GM19467 (cell line): Measurements from ENCODE around the gene CPLX1.

Experiments used
- ATAC-seq: cut with Tn5 transposase; IDR thresholded peaks from one replicate; pipeline ENCODE4 v1.9.1; 2021; ENCODE audit warnings: mild to moderate bottlenecking, moderate library complexity; ENCODE audit not compliant: unreplicated experiment

The CPLX1 gene

DNA sequence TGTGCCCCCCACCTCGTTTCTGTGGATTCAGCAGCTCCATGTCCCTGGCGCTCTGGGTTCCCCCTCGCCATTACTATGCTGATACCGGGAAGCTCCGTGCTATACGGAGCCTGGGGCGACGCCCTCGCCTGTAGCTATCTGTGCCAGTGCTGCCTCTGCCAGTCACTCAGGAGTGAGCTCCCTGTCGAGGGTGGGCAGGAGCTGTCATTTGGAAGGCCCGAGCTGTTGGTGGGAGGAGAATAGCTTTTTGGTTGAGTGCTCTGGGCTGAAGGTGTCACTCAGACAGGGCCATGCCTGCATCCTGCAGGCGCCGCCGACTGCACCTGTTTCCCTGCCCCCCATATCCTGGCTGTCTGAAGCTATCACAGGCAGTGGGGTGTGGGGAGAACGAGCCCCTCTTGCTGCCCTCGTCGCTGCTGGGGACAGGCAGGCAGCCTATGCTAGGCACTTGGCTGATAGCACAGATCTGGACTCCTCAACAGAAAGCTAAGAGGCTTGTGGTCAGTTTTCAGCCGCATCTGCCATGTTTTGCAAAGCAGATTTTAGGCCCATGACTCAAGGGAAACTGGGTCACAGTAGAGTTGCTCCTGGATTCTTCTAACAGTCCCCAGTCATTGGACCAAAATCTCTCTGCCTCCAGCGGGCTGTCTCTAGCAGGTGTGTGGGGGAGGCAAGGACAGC, 31.8 kb downstream of the CPLX1 start:
- no peak for ATAC-seq

GRCh38 chr4:793093-793861, 32.7 kb downstream of the CPLX1 start:
- no peak for ATAC-seq

- no peak for ATAC-seq
Observed at GRCh38 chr4:792626-793092, 33.3 kb downstream of the CPLX1 start.

GRCh38 chr4:791898-792625, 33.9 kb downstream of the CPLX1 start:
- no peak for ATAC-seq

- no peak for ATAC-seq
Observed at GRCh38 chr4:791252-791897, 34.6 kb downstream of the CPLX1 start.

DNA sequence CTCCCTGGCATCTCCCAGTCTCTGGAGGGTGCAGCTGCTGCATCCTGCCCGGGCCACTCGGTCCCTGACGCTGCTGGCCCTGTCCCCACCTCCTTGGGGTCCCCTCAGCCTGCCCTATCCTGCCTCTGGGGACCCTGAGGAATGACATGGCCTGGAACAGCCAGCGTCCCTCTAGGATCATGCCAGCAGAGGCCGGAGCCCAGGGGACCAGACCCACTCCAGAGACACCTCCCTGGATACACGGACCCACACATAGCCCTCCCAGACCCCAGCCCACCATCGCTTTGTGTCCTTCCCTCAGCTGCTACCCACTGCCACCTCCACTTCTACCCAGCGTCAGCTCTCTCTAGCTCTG, 35.5 kb downstream of the CPLX1 start:
- ATAC-seq, result no peak

DNA sequence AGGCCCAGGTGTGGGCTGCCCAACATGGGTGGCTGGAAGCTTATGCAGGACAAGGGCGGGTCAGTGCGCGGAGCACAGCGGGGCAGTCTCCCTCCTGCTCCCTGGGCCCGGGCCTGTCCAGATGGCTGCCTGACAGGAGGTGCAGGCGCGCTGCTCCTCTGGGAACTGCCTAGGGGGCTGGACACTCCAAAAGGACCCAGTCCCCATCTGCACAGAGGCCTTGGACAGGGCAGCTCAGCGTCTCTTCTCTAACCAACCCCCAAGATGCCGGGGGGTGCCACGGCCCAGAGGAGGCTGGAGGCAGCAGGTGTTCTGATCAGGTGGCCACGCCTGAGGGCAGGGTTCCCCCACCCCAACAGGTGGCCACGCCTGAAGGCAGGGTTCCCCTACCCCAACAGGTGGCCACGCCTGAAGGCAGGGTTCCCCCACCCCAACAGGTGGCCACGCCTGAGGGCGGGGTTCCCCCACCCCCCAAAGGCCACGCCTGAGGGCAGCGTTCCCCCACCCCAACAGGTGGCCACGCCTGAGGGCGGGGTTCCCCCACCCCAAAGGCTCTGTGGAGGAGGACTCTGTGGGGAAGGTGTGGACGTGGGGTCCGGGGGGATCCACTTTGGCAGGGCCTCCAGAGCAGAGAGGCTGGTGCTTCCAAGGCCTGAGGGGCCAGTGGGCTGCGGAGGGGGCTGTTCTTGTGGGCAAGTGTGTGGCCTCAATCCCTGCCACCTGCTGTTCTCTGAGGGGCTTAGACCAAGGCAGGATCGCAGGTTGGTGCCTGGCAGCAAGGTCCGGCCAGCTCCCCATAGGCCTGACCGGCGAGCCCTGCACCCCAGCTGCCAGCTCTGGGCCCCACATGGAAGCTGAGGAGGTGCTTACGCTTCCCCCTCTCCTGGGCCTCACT, 36.1 kb downstream of the CPLX1 start:
- no peak for ATAC-seq

GRCh38 chr4:788636-789297, 37.2 kb downstream of the CPLX1 start:
- ATAC-seq, result no peak

- no peak for ATAC-seq
Observed at GRCh38 chr4:788006-788635, 37.8 kb downstream of the CPLX1 start.

- ATAC-seq, result no peak
Observed at GRCh38 chr4:787561-787981, 38.4 kb downstream of the CPLX1 start.

GRCh38 chr4:786861-787300, 39.0 kb downstream of the CPLX1 start:
- no peak for ATAC-seq

- ATAC-seq, result no peak
Observed at GRCh38 chr4:786074-786741, 39.7 kb downstream of the CPLX1 start.

GRCh38 chr4:785332-786073, 40.4 kb downstream of the CPLX1 start:
- ATAC-seq, result no peak

DNA sequence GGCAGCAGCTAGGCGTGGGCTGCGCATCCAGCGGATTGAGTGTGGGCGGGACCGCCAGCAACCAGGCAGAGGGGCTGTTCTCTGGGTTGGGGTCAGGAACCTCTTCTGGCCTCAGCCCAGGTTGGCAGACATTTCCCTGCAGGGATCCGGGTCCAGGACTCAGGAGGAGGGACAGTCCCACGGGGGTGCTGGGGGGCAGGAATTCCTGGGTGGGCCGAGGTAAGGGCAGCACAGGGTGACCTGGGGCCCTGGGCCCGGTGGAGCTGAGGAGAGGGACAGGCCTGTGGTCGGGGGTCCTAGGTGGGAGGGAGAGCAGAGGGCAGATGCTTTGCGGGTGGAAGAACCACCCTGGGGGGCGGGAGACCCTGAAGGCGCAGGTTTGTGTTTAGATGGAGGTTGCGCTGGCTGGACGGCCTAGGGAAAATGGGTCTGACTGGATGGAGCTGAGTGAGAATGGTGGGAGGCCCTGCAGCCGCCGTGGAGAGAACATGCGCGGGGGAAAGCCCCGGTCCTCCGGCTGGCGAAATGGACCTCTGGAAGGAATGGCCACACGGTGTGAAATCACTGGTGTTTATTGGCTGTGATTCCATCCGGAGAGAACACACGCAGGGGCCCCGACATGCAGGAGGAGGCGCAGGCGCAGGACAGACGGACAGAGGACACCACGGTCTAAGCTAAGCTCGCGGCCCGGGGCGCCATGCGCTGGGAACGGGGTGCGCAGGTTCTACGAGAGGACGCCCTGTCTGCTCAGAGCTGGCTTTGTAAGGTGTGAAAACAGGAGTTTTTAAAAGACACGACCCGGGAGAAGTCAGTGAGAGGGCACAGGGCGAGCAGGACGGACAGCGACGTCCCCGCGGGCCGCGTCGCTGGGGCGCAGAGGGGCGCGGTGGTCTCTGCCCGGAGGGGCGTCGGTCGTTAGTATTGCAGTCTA, 41.3 kb downstream of the CPLX1 start:
- ATAC-seq, result no peak

DNA sequence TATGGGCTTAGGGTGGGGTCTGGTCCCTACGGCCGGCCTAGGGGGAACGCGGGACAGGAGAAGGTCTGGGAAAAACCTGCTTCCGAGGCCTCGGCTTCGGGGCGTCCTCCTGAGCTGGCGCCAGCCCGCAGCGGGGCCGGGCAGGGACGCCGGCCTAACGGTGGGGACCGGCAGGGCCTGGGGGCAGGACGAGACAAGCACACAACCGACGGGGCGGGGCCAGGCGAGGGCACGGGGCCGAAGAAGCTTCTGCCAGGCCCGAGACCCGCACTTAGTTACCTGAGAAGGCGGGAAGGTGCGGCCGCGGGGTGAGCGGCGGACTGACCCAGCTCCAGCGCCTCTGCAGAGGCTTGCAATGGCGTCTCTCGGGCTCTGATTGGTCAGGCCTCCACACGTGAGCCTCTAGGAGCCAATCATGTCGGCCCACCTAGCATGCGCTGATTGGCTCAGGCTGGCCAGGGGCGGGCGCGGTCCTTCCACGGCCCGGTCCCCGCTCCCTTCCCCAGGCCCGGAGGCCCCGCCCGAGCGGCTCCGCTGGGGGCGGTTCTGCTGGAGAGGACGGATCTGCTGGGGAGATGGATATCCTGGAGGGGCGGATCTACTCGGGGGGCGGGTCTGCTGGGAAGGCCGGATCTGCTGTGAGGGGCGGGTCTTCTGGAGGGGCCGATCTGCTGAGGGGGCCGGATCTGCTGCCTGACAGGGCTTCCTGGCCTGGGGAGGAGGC, 44.3 kb downstream of the CPLX1 start:
- peak; percentile 91 for ATAC-seq
